A673 (cell line): Measurements from ENCODE around the gene IL1RAPL1.

ENCODE experiments used
- CTCF ChIP-seq: fragments of 300-800, 200-600 bp; sonication (generic); conservative IDR thresholded peaks from 2 replicates; pipeline ENCODE4 v1.5.1; 2017; ENCODE audit warnings: low read depth, mild to moderate bottlenecking, antibody characterized with exemption, low read length, moderate library complexity, mixed read lengths
- EZH2 ChIP-seq: fragments of 200-600 bp; sonication (generic); IDR thresholded peaks from 2 replicates; pipeline ENCODE4 v1.6.1; 2017; ENCODE audit warnings: borderline replicate concordance, low read depth, mild to moderate bottlenecking, mixed read lengths, antibody characterized with exemption, low read length; ENCODE audit not compliant: poor library complexity, severe bottlenecking

GRCh38 chrX:28625223-28625622, 38.0 kb downstream of the IL1RAPL1 start:
- TF ChIP-seq CTCF (no peak), EZH2 (no peak)
